HEK293 (cell line): ENCODE measurements around the gene LRIG3.

ENCODE experiments used
- OSR2 ChIP-seq: fragments of 450-650 bp; formaldehyde crosslinking; IDR thresholded peaks from 2 replicates; pipeline ENCODE4 v1.5.1; 2016; ENCODE audit warnings: missing biosample characterization, missing genetic modification characterization
- TCF7L2 ChIP-seq: IDR thresholded peaks from 2 replicates; pipeline ENCODE4 v1.6.1; 2011; ENCODE audit warnings: low read depth, mild to moderate bottlenecking, inconsistent platforms, low read length, moderate library complexity, borderline replicate concordance
- ZBTB7A ChIP-seq: fragments of 450-650 bp; formaldehyde crosslinking; IDR thresholded peaks from 2 replicates; pipeline ENCODE4 v1.5.1; 2016; ENCODE audit warnings: low read depth, missing biosample characterization, missing genetic modification characterization
- ZNF146 ChIP-seq: fragments of 450-650 bp; formaldehyde crosslinking; IDR thresholded peaks from 2 replicates; pipeline ENCODE4 v1.5.1; 2016; ENCODE audit warnings: missing biosample characterization, missing genetic modification characterization
- ZNF23 ChIP-seq: fragments of 450-650 bp; formaldehyde crosslinking; IDR thresholded peaks from 2 replicates; pipeline ENCODE4 v1.5.1; 2016; ENCODE audit warnings: missing biosample characterization, missing genetic modification characterization, borderline replicate concordance
- ZNF423 ChIP-seq: fragments of 450-650 bp; formaldehyde crosslinking; IDR thresholded peaks from 2 replicates; pipeline ENCODE4 v1.5.1; 2016; ENCODE audit warnings: missing biosample characterization, missing genetic modification characterization
- ZNF510 ChIP-seq: fragments of 450-650 bp; formaldehyde crosslinking; IDR thresholded peaks from 2 replicates; pipeline ENCODE4 v1.5.1; 2018; ENCODE audit warnings: mild to moderate bottlenecking, missing genetic modification characterization, missing biosample characterization; ENCODE audit not compliant: insufficient replicate concordance
- ZSCAN16 ChIP-seq: fragments of 450-650 bp; formaldehyde crosslinking; IDR thresholded peaks from 2 replicates; pipeline ENCODE4 v1.5.1; 2016; ENCODE audit warnings: missing biosample characterization, missing genetic modification characterization
- TF ChIP-seq, protein P1 (sequence below): fragments of 450-650 bp; formaldehyde crosslinking; IDR thresholded peaks from 2 replicates; pipeline ENCODE4 v1.5.1; 2016; ENCODE audit warnings: missing biosample characterization, missing genetic modification characterization
- TF ChIP-seq, protein P2 (sequence below): sonication (generic); formaldehyde crosslinking; IDR thresholded peaks from 2 replicates; pipeline ENCODE4 v1.8.1; 2022; ENCODE audit warnings: mild to moderate bottlenecking, moderate library complexity, missing genetic modification reagents
- TF ChIP-seq, protein P3 (sequence below): fragments of 450-650 bp; formaldehyde crosslinking; optimal IDR thresholded peaks from 2 replicates; pipeline ENCODE3; 2016; ENCODE audit warnings: missing biosample characterization, mild to moderate bottlenecking, missing genetic modification characterization
- TF ChIP-seq, protein P4 (sequence below): fragments of 450-650 bp; formaldehyde crosslinking; IDR thresholded peaks from 2 replicates; pipeline ENCODE4 v1.5.1; 2016; ENCODE audit warnings: missing biosample characterization, missing genetic modification characterization
- TF ChIP-seq, protein P5 (sequence below): fragments of 450-650 bp; formaldehyde crosslinking; IDR thresholded peaks from 2 replicates; pipeline ENCODE4 v1.5.1; 2017; ENCODE audit warnings: missing biosample characterization, mild to moderate bottlenecking, missing genetic modification characterization, moderate library complexity

DNA sequence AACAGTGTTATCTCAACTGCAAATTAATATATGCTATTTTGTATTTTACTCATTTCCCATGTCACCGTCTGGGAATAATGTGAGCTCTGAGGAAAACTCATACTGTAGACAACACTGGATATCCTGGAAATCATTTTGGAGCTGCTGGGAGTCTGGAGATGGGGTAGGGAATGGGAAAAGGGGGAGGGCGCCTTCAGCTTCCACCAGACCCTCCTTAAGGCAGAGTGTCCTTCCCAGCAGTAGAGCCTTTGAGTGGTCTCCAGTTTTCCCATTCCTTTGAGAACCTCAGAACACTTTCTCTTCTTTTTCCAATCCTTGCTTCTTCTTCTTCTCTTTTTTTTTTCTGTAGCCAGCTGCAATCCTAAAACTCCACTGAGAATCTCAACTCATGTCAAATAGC is 5.4 kb upstream of the LRIG3 start:
- TF ChIP-seq TCF7L2, result no peak
- TF ChIP-seq ZNF510 (tag by site-specific recombination), result no peak
- TF ChIP-seq, protein P1, sequence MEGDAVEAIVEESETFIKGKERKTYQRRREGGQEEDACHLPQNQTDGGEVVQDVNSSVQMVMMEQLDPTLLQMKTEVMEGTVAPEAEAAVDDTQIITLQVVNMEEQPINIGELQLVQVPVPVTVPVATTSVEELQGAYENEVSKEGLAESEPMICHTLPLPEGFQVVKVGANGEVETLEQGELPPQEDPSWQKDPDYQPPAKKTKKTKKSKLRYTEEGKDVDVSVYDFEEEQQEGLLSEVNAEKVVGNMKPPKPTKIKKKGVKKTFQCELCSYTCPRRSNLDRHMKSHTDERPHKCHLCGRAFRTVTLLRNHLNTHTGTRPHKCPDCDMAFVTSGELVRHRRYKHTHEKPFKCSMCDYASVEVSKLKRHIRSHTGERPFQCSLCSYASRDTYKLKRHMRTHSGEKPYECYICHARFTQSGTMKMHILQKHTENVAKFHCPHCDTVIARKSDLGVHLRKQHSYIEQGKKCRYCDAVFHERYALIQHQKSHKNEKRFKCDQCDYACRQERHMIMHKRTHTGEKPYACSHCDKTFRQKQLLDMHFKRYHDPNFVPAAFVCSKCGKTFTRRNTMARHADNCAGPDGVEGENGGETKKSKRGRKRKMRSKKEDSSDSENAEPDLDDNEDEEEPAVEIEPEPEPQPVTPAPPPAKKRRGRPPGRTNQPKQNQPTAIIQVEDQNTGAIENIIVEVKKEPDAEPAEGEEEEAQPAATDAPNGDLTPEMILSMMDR (tag by site-specific recombination), result no peak
- no peak for TF ChIP-seq ZNF146
- TF ChIP-seq ZBTB7A (tag by site-specific recombination), result no peak
- TF ChIP-seq OSR2 (tag by site-specific recombination), result no peak
- no peak for TF ChIP-seq ZNF23 (tag by site-specific recombination)
- no peak for TF ChIP-seq ZNF423
- TF ChIP-seq, protein P2, sequence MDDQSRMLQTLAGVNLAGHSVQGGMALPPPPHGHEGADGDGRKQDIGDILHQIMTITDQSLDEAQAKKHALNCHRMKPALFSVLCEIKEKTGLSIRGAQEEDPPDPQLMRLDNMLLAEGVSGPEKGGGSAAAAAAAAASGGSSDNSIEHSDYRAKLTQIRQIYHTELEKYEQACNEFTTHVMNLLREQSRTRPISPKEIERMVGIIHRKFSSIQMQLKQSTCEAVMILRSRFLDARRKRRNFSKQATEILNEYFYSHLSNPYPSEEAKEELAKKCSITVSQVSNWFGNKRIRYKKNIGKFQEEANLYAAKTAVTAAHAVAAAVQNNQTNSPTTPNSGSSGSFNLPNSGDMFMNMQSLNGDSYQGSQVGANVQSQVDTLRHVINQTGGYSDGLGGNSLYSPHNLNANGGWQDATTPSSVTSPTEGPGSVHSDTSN (CRISPR knock-in tag), result no peak
- TF ChIP-seq ZSCAN16 (tag by site-specific recombination), result no peak
- TF ChIP-seq, protein P3, sequence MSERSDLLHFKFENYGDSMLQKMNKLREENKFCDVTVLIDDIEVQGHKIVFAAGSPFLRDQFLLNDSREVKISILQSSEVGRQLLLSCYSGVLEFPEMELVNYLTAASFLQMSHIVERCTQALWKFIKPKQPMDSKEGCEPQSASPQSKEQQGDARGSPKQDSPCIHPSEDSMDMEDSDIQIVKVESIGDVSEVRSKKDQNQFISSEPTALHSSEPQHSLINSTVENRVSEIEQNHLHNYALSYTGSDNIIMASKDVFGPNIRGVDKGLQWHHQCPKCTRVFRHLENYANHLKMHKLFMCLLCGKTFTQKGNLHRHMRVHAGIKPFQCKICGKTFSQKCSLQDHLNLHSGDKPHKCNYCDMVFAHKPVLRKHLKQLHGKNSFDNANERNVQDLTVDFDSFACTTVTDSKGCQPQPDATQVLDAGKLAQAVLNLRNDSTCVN (tag by site-specific recombination), result no peak
- TF ChIP-seq, protein P4, sequence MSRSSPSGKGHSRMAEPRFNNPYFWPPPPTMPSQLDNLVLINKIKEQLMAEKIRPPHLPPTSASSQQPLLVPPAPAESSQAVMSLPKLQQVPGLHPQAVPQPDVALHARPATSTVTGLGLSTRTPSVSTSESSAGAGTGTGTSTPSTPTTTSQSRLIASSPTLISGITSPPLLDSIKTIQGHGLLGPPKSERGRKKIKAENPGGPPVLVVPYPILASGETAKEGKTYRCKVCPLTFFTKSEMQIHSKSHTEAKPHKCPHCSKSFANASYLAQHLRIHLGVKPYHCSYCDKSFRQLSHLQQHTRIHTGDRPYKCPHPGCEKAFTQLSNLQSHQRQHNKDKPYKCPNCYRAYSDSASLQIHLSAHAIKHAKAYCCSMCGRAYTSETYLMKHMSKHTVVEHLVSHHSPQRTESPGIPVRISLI (tag by site-specific recombination), result no peak
- TF ChIP-seq, protein P5, sequence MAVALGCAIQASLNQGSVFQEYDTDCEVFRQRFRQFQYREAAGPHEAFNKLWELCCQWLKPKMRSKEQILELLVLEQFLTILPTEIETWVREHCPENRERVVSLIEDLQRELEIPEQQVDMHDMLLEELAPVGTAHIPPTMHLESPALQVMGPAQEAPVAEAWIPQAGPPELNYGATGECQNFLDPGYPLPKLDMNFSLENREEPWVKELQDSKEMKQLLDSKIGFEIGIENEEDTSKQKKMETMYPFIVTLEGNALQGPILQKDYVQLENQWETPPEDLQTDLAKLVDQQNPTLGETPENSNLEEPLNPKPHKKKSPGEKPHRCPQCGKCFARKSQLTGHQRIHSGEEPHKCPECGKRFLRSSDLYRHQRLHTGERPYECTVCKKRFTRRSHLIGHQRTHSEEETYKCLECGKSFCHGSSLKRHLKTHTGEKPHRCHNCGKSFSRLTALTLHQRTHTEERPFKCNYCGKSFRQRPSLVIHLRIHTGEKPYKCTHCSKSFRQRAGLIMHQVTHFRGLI (tag by site-specific recombination), result no peak
